GM12865 (cell line): ENCODE results near the gene CYFIP1.

Source experiments
- DNase-seq: peaks from one replicate; pipeline ENCODE4 v3.0.0; 2010; ENCODE audit warnings: low read depth
- H3K4me3 ChIP-seq: 2 replicates; pipeline ENCODE4 v1.5.1; 2011; ENCODE audit warnings: mild to moderate bottlenecking, low read depth, low read length, control low read depth
- TF ChIP-seq, protein P1 (sequence below): IDR thresholded peaks from 2 replicates; pipeline ENCODE4 v1.5.1; 2011; ENCODE audit warnings: low read length, control low read depth, low read depth, inconsistent platforms; ENCODE audit not compliant: insufficient read depth; ENCODE audit errors: missing control alignments

The CYFIP1 gene

DNA sequence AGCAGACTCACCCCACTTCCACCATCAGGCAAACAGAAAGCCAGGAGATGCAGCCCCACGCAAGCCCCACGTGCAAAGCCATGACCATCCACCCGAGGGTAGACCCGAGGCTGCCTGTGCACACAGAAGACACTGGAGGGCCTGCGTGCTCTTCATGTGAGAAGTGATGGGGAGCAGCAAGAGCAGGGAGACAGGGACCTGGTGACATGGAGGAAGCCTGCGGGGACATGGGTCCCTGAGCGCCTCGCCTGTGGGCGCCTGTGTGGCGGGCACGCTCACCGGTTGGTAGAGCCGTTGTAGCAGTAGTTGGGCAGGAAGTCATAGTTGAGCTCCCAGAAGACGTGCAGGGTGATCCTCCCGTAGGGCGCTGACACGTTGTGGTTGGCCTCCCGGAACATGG, 76.7 kb downstream of the CYFIP1 start:
- no peak overlapping the region for H3K4me3 ChIP-seq
- TF ChIP-seq, protein P1, sequence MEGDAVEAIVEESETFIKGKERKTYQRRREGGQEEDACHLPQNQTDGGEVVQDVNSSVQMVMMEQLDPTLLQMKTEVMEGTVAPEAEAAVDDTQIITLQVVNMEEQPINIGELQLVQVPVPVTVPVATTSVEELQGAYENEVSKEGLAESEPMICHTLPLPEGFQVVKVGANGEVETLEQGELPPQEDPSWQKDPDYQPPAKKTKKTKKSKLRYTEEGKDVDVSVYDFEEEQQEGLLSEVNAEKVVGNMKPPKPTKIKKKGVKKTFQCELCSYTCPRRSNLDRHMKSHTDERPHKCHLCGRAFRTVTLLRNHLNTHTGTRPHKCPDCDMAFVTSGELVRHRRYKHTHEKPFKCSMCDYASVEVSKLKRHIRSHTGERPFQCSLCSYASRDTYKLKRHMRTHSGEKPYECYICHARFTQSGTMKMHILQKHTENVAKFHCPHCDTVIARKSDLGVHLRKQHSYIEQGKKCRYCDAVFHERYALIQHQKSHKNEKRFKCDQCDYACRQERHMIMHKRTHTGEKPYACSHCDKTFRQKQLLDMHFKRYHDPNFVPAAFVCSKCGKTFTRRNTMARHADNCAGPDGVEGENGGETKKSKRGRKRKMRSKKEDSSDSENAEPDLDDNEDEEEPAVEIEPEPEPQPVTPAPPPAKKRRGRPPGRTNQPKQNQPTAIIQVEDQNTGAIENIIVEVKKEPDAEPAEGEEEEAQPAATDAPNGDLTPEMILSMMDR, result no peak

DNA sequence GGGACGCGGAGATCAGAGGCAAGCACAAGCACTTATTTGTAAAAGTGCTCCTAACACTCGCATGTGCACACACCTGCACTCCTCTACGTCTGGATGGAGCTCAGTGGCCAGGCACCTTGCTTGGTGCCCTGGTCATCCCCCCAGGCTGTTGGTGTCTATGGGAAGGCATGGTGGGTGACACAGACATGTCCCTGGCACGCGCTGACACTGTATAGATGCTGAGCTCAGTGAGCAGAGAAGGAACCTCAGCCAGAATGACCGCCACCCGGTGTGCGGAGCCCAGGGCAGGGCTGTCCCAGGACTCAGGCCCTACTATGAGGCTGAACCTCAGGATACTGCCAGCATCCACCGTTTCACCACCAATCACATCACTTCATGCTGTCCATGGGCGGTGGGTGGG, 77.2 kb downstream of the CYFIP1 start:
- TF ChIP-seq, protein P1, result no peak
- no peak for DNase-seq
- H3K4me3 ChIP-seq, result no peak overlapping the region

More for the DNA sequence above, 76.7 kb downstream of the CYFIP1 start:
- DNase-seq, result no peak

DNA sequence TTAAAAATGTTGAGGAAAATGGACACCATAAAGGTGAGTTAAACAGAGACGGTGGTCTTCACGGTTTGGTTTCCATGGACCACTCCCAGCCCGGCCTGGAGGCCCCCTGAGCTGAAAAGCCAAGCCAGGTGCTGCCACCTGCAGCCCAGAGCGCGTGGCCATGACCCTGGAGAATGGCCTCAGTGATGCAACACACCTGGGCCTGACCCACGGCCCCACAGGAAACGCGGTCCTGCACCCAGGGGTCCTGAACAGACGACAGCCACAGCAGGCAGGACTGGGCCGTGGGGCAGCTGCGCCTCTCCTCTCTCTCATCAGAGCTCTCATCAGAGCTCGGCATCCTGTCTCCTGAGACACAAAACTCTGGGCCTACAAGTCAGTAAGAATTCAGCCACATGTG, 77.6 kb downstream of the CYFIP1 start:
- DNase-seq, result no peak
- H3K4me3 ChIP-seq, result no peak overlapping the region
- TF ChIP-seq, protein P1, result no peak

DNA sequence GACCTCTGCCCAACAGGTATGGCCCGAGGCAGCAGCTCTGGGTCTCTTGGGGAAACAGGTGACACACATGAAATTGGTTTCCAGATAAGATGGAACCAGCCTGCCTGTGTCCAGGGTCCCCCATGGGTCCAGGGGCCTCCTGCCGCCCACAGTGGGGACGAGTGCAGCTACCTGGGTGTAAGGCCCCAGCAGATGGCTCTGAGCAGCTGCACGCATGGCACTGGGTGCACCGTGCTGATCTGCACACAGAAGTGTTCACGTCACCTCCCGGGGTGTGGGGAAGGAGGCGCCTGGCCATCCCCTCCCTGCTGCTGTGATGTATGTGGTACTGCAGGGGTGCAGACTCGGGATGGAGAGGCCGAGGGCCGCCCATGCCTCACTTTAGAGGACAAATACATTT, 78.1 kb downstream of the CYFIP1 start:
- DNase-seq, result no peak
- TF ChIP-seq, protein P1, result no peak
- no peak overlapping the region for H3K4me3 ChIP-seq

DNA sequence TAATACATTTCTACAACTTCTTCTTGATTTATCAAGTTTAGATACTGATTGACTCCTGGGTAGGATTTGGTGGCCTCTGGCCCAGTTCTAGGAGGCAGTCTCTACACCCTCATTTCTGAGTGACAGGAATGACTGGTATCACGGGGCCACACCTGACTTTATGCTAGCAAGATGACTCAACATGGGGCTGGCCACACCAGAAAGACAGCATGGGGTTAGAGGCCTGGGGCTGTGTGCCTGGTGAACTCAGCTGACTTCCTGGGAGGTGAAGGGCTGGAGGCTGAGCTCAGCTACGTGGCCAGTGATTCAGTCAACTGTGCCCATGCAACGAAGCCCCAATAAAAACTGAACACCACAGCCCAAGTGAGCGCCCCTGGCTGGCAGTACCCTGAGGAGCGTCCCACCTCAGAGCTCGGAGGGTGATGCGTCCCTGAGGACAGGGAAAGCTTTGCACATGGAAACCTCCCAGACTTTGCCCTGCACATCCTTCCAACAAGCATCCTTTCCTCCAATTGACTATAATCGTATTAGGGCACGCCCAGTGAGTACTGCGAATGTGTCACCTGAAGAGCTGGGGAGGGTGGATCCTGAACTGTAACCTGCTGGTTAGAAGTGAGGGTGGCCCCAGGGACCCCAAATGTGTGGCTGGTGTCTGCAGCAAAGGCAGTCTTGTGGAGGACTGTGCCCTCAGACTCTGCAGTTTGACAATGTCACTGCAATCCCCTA, 84.5 kb downstream of the CYFIP1 start:
- DNase-seq, result peak; percentile 59
- TF ChIP-seq, protein P1, result no peak
- no peak overlapping the region for H3K4me3 ChIP-seq

DNA sequence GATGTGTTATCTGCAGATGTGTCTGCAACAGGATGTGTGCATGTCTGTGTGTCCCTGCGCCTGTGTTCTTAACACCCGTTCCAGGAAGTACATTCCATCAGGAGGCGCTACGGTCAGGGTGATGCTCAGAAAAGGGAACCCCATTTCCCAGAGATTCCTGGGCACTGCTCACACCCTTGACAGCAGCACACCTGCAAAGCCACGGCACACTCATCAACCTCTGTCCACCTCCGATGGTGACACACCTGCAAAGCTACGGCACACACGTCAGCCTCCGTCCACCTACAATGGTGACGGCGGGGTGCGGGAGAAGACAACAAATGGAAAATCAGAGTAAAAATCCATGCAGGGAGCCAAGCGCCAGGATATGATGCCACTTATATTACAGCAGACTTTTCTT, 86.3 kb downstream of the CYFIP1 start:
- no peak for DNase-seq
- TF ChIP-seq, protein P1, result no peak
- no peak overlapping the region for H3K4me3 ChIP-seq

DNA sequence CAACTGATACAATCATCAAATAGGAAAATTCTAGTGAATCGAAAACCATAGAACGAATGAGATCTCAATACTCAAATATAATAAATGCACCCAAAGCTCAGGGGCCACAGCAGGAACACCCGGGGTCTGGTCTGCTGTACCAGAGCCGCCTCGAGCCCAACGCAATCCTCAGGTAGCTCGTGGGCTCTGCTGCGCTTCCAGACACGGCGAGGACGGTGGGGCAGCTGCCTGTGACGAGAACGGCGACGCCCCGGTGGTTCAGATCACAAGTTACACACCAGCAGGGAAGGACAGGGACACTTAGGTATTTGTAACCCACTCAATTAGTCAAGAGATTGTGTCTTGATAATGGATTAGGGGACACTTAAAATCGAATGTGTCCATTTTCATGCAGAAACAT, 87.1 kb downstream of the CYFIP1 start:
- H3K4me3 ChIP-seq, result no peak overlapping the region
- no peak for DNase-seq
- TF ChIP-seq, protein P1, result no peak
